Heart left ventricle (tissue), 13 donors: ENCODE data around the gene GPR89A.

ENCODE experiments used
- CTCF ChIP-seq, 12 donors: fragments of 200-600 bp; sonication (generic) in 4 of 12; IDR thresholded peaks; one replicate each; pipeline versions ENCODE4 v1.5.0 to v1.8.0; 2018 to 2022; ENCODE audit warnings: antibody characterized with exemption in 12 of 12, mild to moderate bottlenecking in 5 of 12
- POLR2A ChIP-seq, 2 donors: fragments of 450-650 bp; IDR thresholded peaks; one replicate each; pipeline ENCODE4 v1.6.1; 2017; ENCODE audit warnings: antibody characterized with exemption in 2 of 2, mild to moderate bottlenecking in 2 of 2, moderate library complexity in 2 of 2
- donor health status: ischemic (EF 13 %, LVEDD 7.1; RV severe dilation, severe dysfunction).
- donor health status: DM: no; HTN: yes; CAD: no.
- donor health status: DM: no; HTN: no; CAD: no.
- donor health status: ischemic (EF 25% LVEDD 6.9; RV normal size, moderate dysfunction).
- donor health status: ischemic (EF 25% LVEDD 5.7; RV mildly dilated, moderate dysfunction).
- donor health status: ischemic (EF 35%, LVEDD 5.7; RV mildly dilated, moderate dysfunction).
- donor health status: nonischemic (EF 11% LVEDD 7.7; RV severe dilation, severe dysfunction).
- donor health status: DM: yes; HTN: yes; CAD: no.
- donor health status: PGD.
- donor health status: ischemic (EF 29% LVEDD 5.4; RV normal size, mild dysfunction).
- donor health status: nonischemic (EF 23%, LVEDD 6.1; RV moderate dilation, normal function).

DNA sequence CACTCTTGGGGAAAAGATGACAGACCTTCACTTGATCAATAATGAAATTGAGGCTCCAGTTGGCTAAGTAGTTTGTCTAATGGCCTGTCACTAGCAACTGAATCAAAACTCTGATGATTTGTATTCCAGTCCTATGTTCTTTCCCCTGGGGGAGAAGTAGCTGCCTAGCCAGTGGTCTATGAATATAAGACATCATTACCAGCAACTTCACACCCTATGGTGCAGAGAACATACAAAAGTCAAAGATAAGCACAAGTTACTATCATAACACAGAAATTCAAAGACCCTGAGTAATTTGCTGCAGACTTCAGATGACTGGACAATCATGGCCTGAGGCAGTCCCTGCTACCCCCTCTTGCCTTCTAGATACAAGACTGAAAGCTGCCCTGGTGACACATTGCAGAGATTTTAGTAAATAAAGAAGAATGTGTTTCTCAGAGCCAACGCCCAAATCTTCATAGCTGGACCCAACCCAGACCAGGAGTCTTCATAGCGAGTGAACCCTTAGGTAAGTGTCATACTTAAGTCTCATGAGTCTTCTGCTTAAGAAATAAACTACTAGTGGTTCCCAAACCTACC, 98.4 kb downstream of the GPR89A start:
- TF ChIP-seq CTCF (IDR thresholded peaks at IDR 0.05) (no peak), POLR2A (IDR thresholded peaks at IDR 0.05) (no peak)
